GM19468 (cell line): ENCODE measurements around the gene RBMS1.
"Not testable (repeated sequence)": the region's sequence is repeated elsewhere in the genome, so short reads cannot be mapped to it uniquely, and the experiment has no call there.

Experiments used
- ATAC-seq: cut with Tn5 transposase; IDR thresholded peaks from one replicate; pipeline ENCODE4 v1.9.1; 2021; ENCODE audit warnings: mild to moderate bottlenecking, moderate library complexity, moderate number of reproducible peaks; ENCODE audit not compliant: unreplicated experiment; ENCODE audit errors: extremely low read depth

Gene RBMS1

GRCh38 chr2:160442603-160443002 is 51.0 kb downstream of the RBMS1 start:
- no peak for ATAC-seq

GRCh38 chr2:160440888-160441287 is 52.7 kb downstream of the RBMS1 start:
- ATAC-seq, result no peak

GRCh38 chr2:160439038-160439437 is 54.6 kb downstream of the RBMS1 start:
- not testable (repeated sequence) for ATAC-seq

- ATAC-seq, result no peak
Observed at GRCh38 chr2:160437273-160437672, 56.3 kb downstream of the RBMS1 start.

- no peak for ATAC-seq
Observed at GRCh38 chr2:160434254-160434948, 59.2 kb downstream of the RBMS1 start.

GRCh38 chr2:160433466-160434140 is 60.0 kb downstream of the RBMS1 start:
- ATAC-seq, result no peak

- ATAC-seq, result no peak
Observed at GRCh38 chr2:160432633-160433032, 61.0 kb downstream of the RBMS1 start.

- peak; percentile 45 for ATAC-seq
Observed at GRCh38 chr2:160431441-160431840, 62.2 kb downstream of the RBMS1 start.

GRCh38 chr2:160430001-160430344 is 63.6 kb downstream of the RBMS1 start:
- ATAC-seq, result no peak

GRCh38 chr2:160429248-160430000 is 64.2 kb downstream of the RBMS1 start:
- no peak for ATAC-seq

GRCh38 chr2:160428405-160428763 is 65.2 kb downstream of the RBMS1 start:
- no peak for ATAC-seq

- ATAC-seq, result peak; percentile 20
Observed at GRCh38 chr2:160427629-160428404, 65.8 kb downstream of the RBMS1 start.

GRCh38 chr2:160426604-160427003 is 67.0 kb downstream of the RBMS1 start:
- no peak for ATAC-seq

- ATAC-seq, result no peak
Observed at GRCh38 chr2:160425434-160426151, 68.0 kb downstream of the RBMS1 start.

- no peak for ATAC-seq
Observed at GRCh38 chr2:160423126-160423525, 70.5 kb downstream of the RBMS1 start.

GRCh38 chr2:160421646-160422501 is 71.7 kb downstream of the RBMS1 start:
- not testable (repeated sequence) for ATAC-seq

GRCh38 chr2:160420711-160421110 is 72.9 kb downstream of the RBMS1 start:
- ATAC-seq, result no peak

- ATAC-seq, result no peak
Observed at GRCh38 chr2:160419776-160420505, 73.7 kb downstream of the RBMS1 start.
